ENCODE measurements around the gene SPATA13. TPM values are rescaled to one million over a fixed set of nuclear protein-coding genes. Genes with fewer than 3 reads are reported as not detected.

Gene SPATA13
- total RNA-seq, 1 experiment from 2014 or later, result 43.0 TPM

DNA sequence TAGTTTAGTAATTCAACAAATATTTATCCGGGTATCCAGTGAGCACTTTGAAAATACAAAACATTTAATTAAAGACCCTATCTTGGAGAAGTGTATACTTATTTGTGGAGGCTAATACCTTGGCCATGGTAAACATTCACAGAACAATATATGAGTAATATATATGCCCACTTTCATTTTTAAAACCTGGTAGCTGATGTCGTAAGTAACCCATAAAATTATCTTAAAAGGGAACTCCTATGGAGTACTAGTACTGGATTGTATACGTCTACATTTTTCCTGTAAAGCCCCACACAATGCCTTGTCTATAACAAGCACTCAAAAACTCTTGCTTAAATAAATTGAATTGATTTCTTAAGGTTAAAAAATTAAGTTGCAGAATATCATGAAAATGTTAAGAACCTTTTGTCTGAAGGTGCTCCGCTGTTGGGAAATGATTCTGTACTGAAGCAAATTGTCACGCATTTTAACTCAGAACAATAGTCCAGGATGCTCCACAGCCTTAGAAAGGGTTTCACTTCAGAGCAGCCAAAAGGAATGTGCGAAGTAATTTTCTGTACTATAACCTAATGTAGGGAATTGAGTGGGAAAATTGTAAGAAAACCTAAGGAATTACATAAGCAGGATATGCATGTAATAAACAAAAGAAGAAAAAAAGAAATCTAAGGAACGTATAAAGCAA, 90.0 kb downstream of the SPATA13 start:
- POLR2A ChIA-PET (ENCODE audit: unreplicated experiment), result interaction anchor here (0.6 kb wide), 1 partner anchor 210 kb away, joined by 4 read pairs; no protein-coding TSS in a partner anchor
- Histone ChIP-seq H3K4me3 (ENCODE audit: low read length) (no peak overlapping the region), H3K27ac (ENCODE audit: low read length) (no peak overlapping the region), H3K36me3 (ENCODE audit: low read depth, low read length) (peaks cover 7% of the 10 kb centered on the region; the same call in 1 of the 2 replicates), H3K4me2 (ENCODE audit: low read length) (no peak overlapping the region), H3F3A (ENCODE audit: low read length, unreplicated experiment) (no peaks in the 10 kb centered on the region), H3K79me2 (ENCODE audit: low read length) (no peaks in the 10 kb centered on the region), H3K4me1 (ENCODE audit: insufficient read depth, low read length) (no peaks in the 10 kb centered on the region), H4K20me1 (ENCODE audit: low read length) (no peaks in the 10 kb centered on the region), H3K27me3 (ENCODE audit: low read length) (no peaks in the 10 kb centered on the region), H2AFZ (ENCODE audit: low read length) (no peak overlapping the region), H3K9ac (ENCODE audit: low read length) (no peak overlapping the region), H3K9me2 (replicated peaks; ENCODE audit: low read length) (no peaks in the 10 kb centered on the region), H3K9me3 (ENCODE audit: low read length) (no peaks in the 10 kb centered on the region)
- BruUV-seq (replicated peaks), result no TSS peak
- ATAC-seq (no peak), DNase-seq (no peak)
- TF ChIP-seq EZH2 (IDR thresholded peaks at IDR 0.05; ENCODE audit: low read length, unreplicated experiment) (no peak), EZH2phosphoT487 (IDR thresholded peaks at IDR 0.05; ENCODE audit: borderline replicate concordance, low read length) (no peak)
- TF ChIP-seq, protein P1, sequence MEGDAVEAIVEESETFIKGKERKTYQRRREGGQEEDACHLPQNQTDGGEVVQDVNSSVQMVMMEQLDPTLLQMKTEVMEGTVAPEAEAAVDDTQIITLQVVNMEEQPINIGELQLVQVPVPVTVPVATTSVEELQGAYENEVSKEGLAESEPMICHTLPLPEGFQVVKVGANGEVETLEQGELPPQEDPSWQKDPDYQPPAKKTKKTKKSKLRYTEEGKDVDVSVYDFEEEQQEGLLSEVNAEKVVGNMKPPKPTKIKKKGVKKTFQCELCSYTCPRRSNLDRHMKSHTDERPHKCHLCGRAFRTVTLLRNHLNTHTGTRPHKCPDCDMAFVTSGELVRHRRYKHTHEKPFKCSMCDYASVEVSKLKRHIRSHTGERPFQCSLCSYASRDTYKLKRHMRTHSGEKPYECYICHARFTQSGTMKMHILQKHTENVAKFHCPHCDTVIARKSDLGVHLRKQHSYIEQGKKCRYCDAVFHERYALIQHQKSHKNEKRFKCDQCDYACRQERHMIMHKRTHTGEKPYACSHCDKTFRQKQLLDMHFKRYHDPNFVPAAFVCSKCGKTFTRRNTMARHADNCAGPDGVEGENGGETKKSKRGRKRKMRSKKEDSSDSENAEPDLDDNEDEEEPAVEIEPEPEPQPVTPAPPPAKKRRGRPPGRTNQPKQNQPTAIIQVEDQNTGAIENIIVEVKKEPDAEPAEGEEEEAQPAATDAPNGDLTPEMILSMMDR (conservative IDR thresholded peaks at IDR 0.05; ENCODE audit: low read depth, low read length), result no peak
- CTCF ChIA-PET, result no interaction called here
- intact Hi-C loops (cut with micrococcal nuclease), result no loop called here

DNA sequence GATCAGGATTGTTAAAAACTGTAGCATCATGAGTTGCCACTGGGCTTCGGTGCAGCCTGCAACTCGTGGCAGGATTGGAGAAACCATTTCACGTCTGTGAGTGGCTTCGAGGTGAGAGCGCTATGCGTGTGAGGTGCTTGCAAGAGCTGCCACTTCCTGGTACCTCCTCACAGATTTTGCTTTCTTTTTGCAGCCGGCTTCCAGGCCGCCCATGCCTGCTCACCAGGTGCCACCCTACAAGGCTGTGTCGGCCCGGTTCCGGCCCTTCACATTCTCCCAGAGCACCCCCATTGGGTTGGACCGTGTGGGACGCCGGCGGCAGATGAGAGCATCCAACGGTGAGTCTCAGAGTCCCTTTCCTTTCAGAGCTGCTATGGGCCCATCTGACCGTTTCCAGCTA, 91.0 kb downstream of the SPATA13 start:
- CTCF ChIA-PET, result no interaction called here
- no peak for DNase-seq
- H3K79me2 ChIP-seq (ENCODE audit: low read length), result no peaks in the 10 kb centered on the region
- H4K20me1 ChIP-seq (ENCODE audit: low read length), result no peaks in the 10 kb centered on the region
- H2AFZ ChIP-seq (ENCODE audit: low read length), result no peak overlapping the region
- H3K9me2 ChIP-seq (replicated peaks; ENCODE audit: low read length), result no peaks in the 10 kb centered on the region
- ATAC-seq, result no peak
- POLR2A ChIA-PET (ENCODE audit: unreplicated experiment), result no interaction called here
- H3K4me1 ChIP-seq (ENCODE audit: insufficient read depth, low read length), result no peaks in the 10 kb centered on the region
- H3F3A ChIP-seq (ENCODE audit: low read length, unreplicated experiment), result no peaks in the 10 kb centered on the region
- no peak overlapping the region for H3K9ac ChIP-seq (ENCODE audit: low read length)
- H3K9me3 ChIP-seq (ENCODE audit: low read length), result no peaks in the 10 kb centered on the region
- H3K27me3 ChIP-seq (ENCODE audit: low read length), result no peaks in the 10 kb centered on the region
- no TSS peak for BruUV-seq (replicated peaks)
- H3K4me3 ChIP-seq (ENCODE audit: low read length), result no peak overlapping the region
- TF ChIP-seq, protein P1 (conservative IDR thresholded peaks at IDR 0.05; ENCODE audit: low read depth, low read length), result no peak
- no peak for TF ChIP-seq EZH2phosphoT487 (IDR thresholded peaks at IDR 0.05; ENCODE audit: borderline replicate concordance, low read length)
- no peak for TF ChIP-seq EZH2 (IDR thresholded peaks at IDR 0.05; ENCODE audit: low read length, unreplicated experiment)
- peaks cover 7% of the 10 kb centered on the region; the same call in 1 of the 2 replicates for H3K36me3 ChIP-seq (ENCODE audit: low read depth, low read length)
- no peak overlapping the region for H3K27ac ChIP-seq (ENCODE audit: low read length)
- H3K4me2 ChIP-seq (ENCODE audit: low read length), result no peak overlapping the region
- intact Hi-C loops (cut with micrococcal nuclease), result no loop called here

DNA sequence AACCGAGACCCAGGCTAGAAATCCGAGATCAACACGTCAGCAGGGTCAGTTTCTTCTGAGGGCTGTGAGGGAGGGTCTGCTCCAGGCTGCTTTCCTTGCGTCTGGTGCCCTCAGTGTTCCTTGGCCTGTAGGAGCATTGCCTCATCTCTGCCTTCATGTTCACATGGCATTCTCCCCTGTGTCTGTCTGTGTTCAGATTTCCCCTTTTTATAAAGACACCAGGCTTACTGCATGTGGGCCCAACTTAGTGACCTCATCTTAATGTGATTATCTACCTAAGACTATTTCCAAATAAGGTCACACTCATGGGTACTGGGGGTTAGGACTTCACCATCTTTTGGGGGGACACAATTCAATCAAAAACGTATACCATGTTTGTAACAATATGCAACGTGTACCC, 91.6 kb downstream of the SPATA13 start:
- Histone ChIP-seq H3F3A (ENCODE audit: low read length, unreplicated experiment) (no peaks in the 10 kb centered on the region), H3K4me1 (ENCODE audit: insufficient read depth, low read length) (no peaks in the 10 kb centered on the region), H3K36me3 (ENCODE audit: low read depth, low read length) (peaks cover 7% of the 10 kb centered on the region; the same call in 1 of the 2 replicates), H3K4me2 (ENCODE audit: low read length) (no peak overlapping the region), H3K27ac (ENCODE audit: low read length) (no peak overlapping the region), H3K4me3 (ENCODE audit: low read length) (no peak overlapping the region), H3K9ac (ENCODE audit: low read length) (no peak overlapping the region), H4K20me1 (ENCODE audit: low read length) (no peaks in the 10 kb centered on the region), H3K27me3 (ENCODE audit: low read length) (no peaks in the 10 kb centered on the region), H2AFZ (ENCODE audit: low read length) (no peak overlapping the region), H3K79me2 (ENCODE audit: low read length) (no peaks in the 10 kb centered on the region), H3K9me3 (ENCODE audit: low read length) (no peaks in the 10 kb centered on the region), H3K9me2 (replicated peaks; ENCODE audit: low read length) (no peaks in the 10 kb centered on the region)
- ATAC-seq, result no peak
- ChIA-PET POLR2A (ENCODE audit: unreplicated experiment) (no interaction called here), CTCF (no interaction called here)
- no peak for DNase-seq
- intact Hi-C loops (cut with micrococcal nuclease), result no loop called here
- TF ChIP-seq, protein P1 (conservative IDR thresholded peaks at IDR 0.05; ENCODE audit: low read depth, low read length), result no peak
- no peak for TF ChIP-seq EZH2 (IDR thresholded peaks at IDR 0.05; ENCODE audit: low read length, unreplicated experiment)
- no peak for TF ChIP-seq EZH2phosphoT487 (IDR thresholded peaks at IDR 0.05; ENCODE audit: borderline replicate concordance, low read length)
- no TSS peak for BruUV-seq (replicated peaks)

All from PC-3 (cell line).